ENCODE measurements around the gene PBRM1.

DNA sequence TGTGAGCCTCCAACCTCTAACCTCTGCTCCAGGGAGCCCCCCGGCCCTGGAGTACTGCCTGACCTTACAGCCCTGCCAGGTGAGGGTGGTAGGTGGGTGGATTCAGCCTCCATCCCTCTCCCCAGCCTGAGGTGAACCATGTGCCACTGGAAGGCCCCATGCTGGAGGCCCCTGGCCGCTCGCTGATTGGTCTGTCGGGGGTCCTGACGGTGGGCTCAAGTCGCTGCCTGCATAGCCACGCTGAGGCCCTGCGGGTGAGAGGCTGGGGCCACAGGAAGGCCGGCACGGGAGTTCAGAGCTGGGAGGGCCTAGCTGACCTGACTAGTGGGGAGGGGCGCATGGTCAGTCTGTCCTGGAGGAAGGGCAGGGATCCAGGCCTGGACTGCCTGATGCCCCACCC is 171.1 kb downstream of the PBRM1 start:
- TF ChIP-seq, protein P1, sequence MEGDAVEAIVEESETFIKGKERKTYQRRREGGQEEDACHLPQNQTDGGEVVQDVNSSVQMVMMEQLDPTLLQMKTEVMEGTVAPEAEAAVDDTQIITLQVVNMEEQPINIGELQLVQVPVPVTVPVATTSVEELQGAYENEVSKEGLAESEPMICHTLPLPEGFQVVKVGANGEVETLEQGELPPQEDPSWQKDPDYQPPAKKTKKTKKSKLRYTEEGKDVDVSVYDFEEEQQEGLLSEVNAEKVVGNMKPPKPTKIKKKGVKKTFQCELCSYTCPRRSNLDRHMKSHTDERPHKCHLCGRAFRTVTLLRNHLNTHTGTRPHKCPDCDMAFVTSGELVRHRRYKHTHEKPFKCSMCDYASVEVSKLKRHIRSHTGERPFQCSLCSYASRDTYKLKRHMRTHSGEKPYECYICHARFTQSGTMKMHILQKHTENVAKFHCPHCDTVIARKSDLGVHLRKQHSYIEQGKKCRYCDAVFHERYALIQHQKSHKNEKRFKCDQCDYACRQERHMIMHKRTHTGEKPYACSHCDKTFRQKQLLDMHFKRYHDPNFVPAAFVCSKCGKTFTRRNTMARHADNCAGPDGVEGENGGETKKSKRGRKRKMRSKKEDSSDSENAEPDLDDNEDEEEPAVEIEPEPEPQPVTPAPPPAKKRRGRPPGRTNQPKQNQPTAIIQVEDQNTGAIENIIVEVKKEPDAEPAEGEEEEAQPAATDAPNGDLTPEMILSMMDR (optimal IDR thresholded peaks at IDR 0.05 in 1 of 3, IDR thresholded peaks at IDR 0.05 in 1 of 3, conservative IDR thresholded peaks at IDR 0.05 in 1 of 3; ENCODE audit: extremely low read depth in 1 of 3, insufficient read depth in 2 of 3, low read length in 3 of 3), result no peak
- TF ChIP-seq EZH2 (IDR thresholded peaks at IDR 0.05; ENCODE audit: low read length), result no peak

Measured in keratinocyte (primary cell).